ENCODE results near the gene MESD.

MESD gene

GRCh38 chr15:81015621-81016488 lies 26.2 kb upstream of the MESD start:
- no peak for DNase-seq (ENCODE audit: low spot score)

GRCh38 chr15:81014446-81015093 lies 25.0 kb upstream of the MESD start:
- no peak for DNase-seq (ENCODE audit: low spot score)

GRCh38 chr15:81013396-81013929 lies 23.8 kb upstream of the MESD start:
- no peak for DNase-seq (ENCODE audit: low spot score)

- no peak for DNase-seq (ENCODE audit: low spot score)
These were observed 23.0 kb upstream of the MESD start for GRCh38 chr15:81012588-81012987.

- DNase-seq (ENCODE audit: low spot score) = no peak
These were observed 22.0 kb upstream of the MESD start for GRCh38 chr15:81011593-81011992.

GRCh38 chr15:81010086-81010485 lies 20.5 kb upstream of the MESD start:
- no peak for DNase-seq (ENCODE audit: low spot score)

- no peak for DNase-seq (ENCODE audit: low spot score)
These were observed 18.7 kb upstream of the MESD start for GRCh38 chr15:81008312-81008711.

- no peak for DNase-seq (ENCODE audit: low spot score)
These were observed 17.9 kb upstream of the MESD start for GRCh38 chr15:81007428-81008064.

- no peak for DNase-seq (ENCODE audit: low spot score)
These were observed 16.5 kb upstream of the MESD start for GRCh38 chr15:81006124-81006523.

GRCh38 chr15:81003097-81003350 lies 13.4 kb upstream of the MESD start:
- DNase-seq (ENCODE audit: low spot score) = no peak

GRCh38 chr15:81002331-81003096 lies 12.9 kb upstream of the MESD start:
- DNase-seq (ENCODE audit: low spot score) = no peak

GRCh38 chr15:81002009-81002330 lies 12.4 kb upstream of the MESD start:
- DNase-seq (ENCODE audit: low spot score) = no peak

GRCh38 chr15:81001152-81002008 lies 11.8 kb upstream of the MESD start:
- peak; percentile 56 for DNase-seq (ENCODE audit: low spot score)

GRCh38 chr15:81000624-81001151 lies 11.1 kb upstream of the MESD start, which contains the start of gene TLNRD1:
Gene TLNRD1, plus strand, starts transcription at chr15:81000923. Its CDS starts 1,349 bp downstream, at chr15:81002272.
- peak; percentile 92 for DNase-seq (ENCODE audit: low spot score)

- peak; percentile 39 for DNase-seq (ENCODE audit: low spot score)
These were observed 10.6 kb upstream of the MESD start for GRCh38 chr15:81000144-81000623.

GRCh38 chr15:80999623-81000036 lies 10.0 kb upstream of the MESD start:
- no peak for DNase-seq (ENCODE audit: low spot score)

- no peak for DNase-seq (ENCODE audit: low spot score)
These were observed 8.6 kb upstream of the MESD start for GRCh38 chr15:80998251-80998650.

- no peak for DNase-seq (ENCODE audit: low spot score)
These were observed 8.1 kb upstream of the MESD start for GRCh38 chr15:80997692-80998091.

- peak; percentile 47 for DNase-seq (ENCODE audit: low spot score)
These were observed 6.6 kb upstream of the MESD start for GRCh38 chr15:80996247-80996646.

- no peak for DNase-seq (ENCODE audit: low spot score)
These were observed 2.8 kb upstream of the MESD start for GRCh38 chr15:80992441-80992840.

- DNase-seq (ENCODE audit: low spot score) = no peak
These were observed 2.4 kb upstream of the MESD start for GRCh38 chr15:80992006-80992405.
